ENCODE data around the gene HECW1. TPM values are rescaled to one million over a fixed set of nuclear protein-coding genes. Genes with fewer than 3 reads are reported as not detected.

Gene HECW1
- polyA plus RNA-seq, 4 donors, result under 0.01 to 0.10 (median 0.03) TPM; not detected in 1

GRCh38 chr7:43385309-43385680, 272.8 kb downstream of the HECW1 start:
- Histone ChIP-seq H3K4me1 (ENCODE audit: control insufficient read depth in 3 of 3, insufficient read depth in 2 of 3, low read depth in 1 of 3, low read length in 2 of 3) (no peaks in the 10 kb centered on the region), H3K27ac (ENCODE audit: low read depth in 1 of 3, low read length in 2 of 3) (no peak overlapping the region), H3K4me3 (ENCODE audit: low read depth in 1 of 3, low read length in 3 of 3) (no peak overlapping the region), H3K27me3 (ENCODE audit: control insufficient read depth in 3 of 3, insufficient read depth in 3 of 3, low read length in 3 of 3) (no peaks in the 10 kb centered on the region), H3K9me3 (ENCODE audit: control insufficient read depth in 2 of 2, insufficient read depth in 1 of 2, low read depth in 1 of 2, low read length in 1 of 2) (peaks cover 0 to 5% of the 10 kb centered on the region in 2 donors), H3K36me3 (ENCODE audit: control insufficient read depth in 3 of 3, insufficient read depth in 2 of 3, low read depth in 1 of 3, low read length in 3 of 3) (no peaks in the 10 kb centered on the region)
- WGBS, 3 donors, result 81 to 93% (median 83%) methylated on average over 1 of the region's 2 CpGs
- DNase-seq (no peak), FAIRE-seq (no peak)

DNA sequence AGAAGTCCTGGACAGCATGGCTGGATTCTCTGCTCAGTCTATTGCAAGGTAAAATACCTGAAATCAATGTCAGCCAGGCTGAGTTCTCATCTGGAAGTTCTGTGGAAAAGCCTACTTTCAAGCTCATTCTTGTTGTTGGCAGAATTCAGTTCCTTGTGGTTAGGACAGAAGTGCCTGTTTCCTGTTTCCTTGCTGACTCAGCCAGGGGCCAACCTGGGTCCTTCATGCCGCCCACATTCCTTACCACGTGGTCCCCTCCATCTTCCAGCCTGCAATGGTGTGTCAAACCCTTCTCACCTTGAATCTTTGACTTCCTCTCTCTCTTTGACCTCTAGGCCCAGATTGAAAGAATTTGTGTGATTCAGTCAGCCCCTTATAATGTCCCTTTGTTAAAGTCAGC, 273.4 kb downstream of the HECW1 start:
- Histone ChIP-seq H3K4me3 (ENCODE audit: low read depth in 1 of 3, low read length in 3 of 3) (no peak overlapping the region), H3K27ac (ENCODE audit: low read depth in 1 of 3, low read length in 2 of 3) (no peak overlapping the region), H3K36me3 (ENCODE audit: control insufficient read depth in 3 of 3, insufficient read depth in 2 of 3, low read depth in 1 of 3, low read length in 3 of 3) (no peaks in the 10 kb centered on the region), H3K4me1 (ENCODE audit: control insufficient read depth in 3 of 3, insufficient read depth in 2 of 3, low read depth in 1 of 3, low read length in 2 of 3) (no peaks in the 10 kb centered on the region), H3K27me3 (ENCODE audit: control insufficient read depth in 3 of 3, insufficient read depth in 3 of 3, low read length in 3 of 3) (no peaks in the 10 kb centered on the region), H3K9me3 (ENCODE audit: control insufficient read depth in 2 of 2, insufficient read depth in 1 of 2, low read depth in 1 of 2, low read length in 1 of 2) (peaks cover 0 to 5% of the 10 kb centered on the region in 2 donors)
- no peak for DNase-seq
- WGBS, 3 donors, result 61 to 81% (median 77%) methylated on average over 2 of the region's 2 CpGs
- FAIRE-seq, result no peak

GRCh38 chr7:43387932-43388331, 275.5 kb downstream of the HECW1 start:
- Histone ChIP-seq H3K27me3 (ENCODE audit: control insufficient read depth in 3 of 3, insufficient read depth in 3 of 3, low read length in 3 of 3) (no peaks in the 10 kb centered on the region), H3K9me3 (ENCODE audit: control insufficient read depth in 2 of 2, insufficient read depth in 1 of 2, low read depth in 1 of 2, low read length in 1 of 2) (peaks cover 0 to 5% of the 10 kb centered on the region in 2 donors), H3K4me1 (ENCODE audit: control insufficient read depth in 3 of 3, insufficient read depth in 2 of 3, low read depth in 1 of 3, low read length in 2 of 3) (no peaks in the 10 kb centered on the region), H3K36me3 (ENCODE audit: control insufficient read depth in 3 of 3, insufficient read depth in 2 of 3, low read depth in 1 of 3, low read length in 3 of 3) (no peaks in the 10 kb centered on the region), H3K4me3 (ENCODE audit: low read depth in 1 of 3, low read length in 3 of 3) (no peak overlapping the region), H3K27ac (ENCODE audit: low read depth in 1 of 3, low read length in 2 of 3) (no peak overlapping the region)
- 70 to 78% (median 76%) methylated on average over 3 of the region's 3 CpGs for WGBS, 3 donors
- no peak for DNase-seq
- no peak for FAIRE-seq

- FAIRE-seq (no peak), DNase-seq (no peak)
- WGBS, 3 donors, result 70 to 80% (median 79%) methylated on average over 1 of the region's 1 CpG
- Histone ChIP-seq H3K27me3 (ENCODE audit: control insufficient read depth in 3 of 3, insufficient read depth in 3 of 3, low read length in 3 of 3) (no peaks in the 10 kb centered on the region), H3K27ac (ENCODE audit: low read depth in 1 of 3, low read length in 2 of 3) (no peak overlapping the region), H3K4me1 (ENCODE audit: control insufficient read depth in 3 of 3, insufficient read depth in 2 of 3, low read depth in 1 of 3, low read length in 2 of 3) (no peaks in the 10 kb centered on the region), H3K9me3 (ENCODE audit: control insufficient read depth in 2 of 2, insufficient read depth in 1 of 2, low read depth in 1 of 2, low read length in 1 of 2) (peaks cover 0 to 5% of the 10 kb centered on the region in 2 donors), H3K4me3 (ENCODE audit: low read depth in 1 of 3, low read length in 3 of 3) (no peak overlapping the region), H3K36me3 (ENCODE audit: control insufficient read depth in 3 of 3, insufficient read depth in 2 of 3, low read depth in 1 of 3, low read length in 3 of 3) (no peaks in the 10 kb centered on the region)
These were observed 278.1 kb downstream of the HECW1 start for GRCh38 chr7:43390576-43390975.

- Histone ChIP-seq H3K4me1 (ENCODE audit: control insufficient read depth in 3 of 3, insufficient read depth in 2 of 3, low read depth in 1 of 3, low read length in 2 of 3) (no peaks in the 10 kb centered on the region), H3K36me3 (ENCODE audit: control insufficient read depth in 3 of 3, insufficient read depth in 2 of 3, low read depth in 1 of 3, low read length in 3 of 3) (no peaks in the 10 kb centered on the region), H3K27me3 (ENCODE audit: control insufficient read depth in 3 of 3, insufficient read depth in 3 of 3, low read length in 3 of 3) (no peaks in the 10 kb centered on the region), H3K27ac (ENCODE audit: low read depth in 1 of 3, low read length in 2 of 3) (no peak overlapping the region), H3K4me3 (ENCODE audit: low read depth in 1 of 3, low read length in 3 of 3) (no peak overlapping the region), H3K9me3 (ENCODE audit: control insufficient read depth in 2 of 2, insufficient read depth in 1 of 2, low read depth in 1 of 2, low read length in 1 of 2) (no peaks in the 10 kb centered on the region)
- DNase-seq (no peak), FAIRE-seq (no peak)
- WGBS, 3 donors, result 3 to 15% (median 6%) methylated on average over 1 of the region's 1 CpG
These were observed 279.1 kb downstream of the HECW1 start for GRCh38 chr7:43391518-43391917.

DNA sequence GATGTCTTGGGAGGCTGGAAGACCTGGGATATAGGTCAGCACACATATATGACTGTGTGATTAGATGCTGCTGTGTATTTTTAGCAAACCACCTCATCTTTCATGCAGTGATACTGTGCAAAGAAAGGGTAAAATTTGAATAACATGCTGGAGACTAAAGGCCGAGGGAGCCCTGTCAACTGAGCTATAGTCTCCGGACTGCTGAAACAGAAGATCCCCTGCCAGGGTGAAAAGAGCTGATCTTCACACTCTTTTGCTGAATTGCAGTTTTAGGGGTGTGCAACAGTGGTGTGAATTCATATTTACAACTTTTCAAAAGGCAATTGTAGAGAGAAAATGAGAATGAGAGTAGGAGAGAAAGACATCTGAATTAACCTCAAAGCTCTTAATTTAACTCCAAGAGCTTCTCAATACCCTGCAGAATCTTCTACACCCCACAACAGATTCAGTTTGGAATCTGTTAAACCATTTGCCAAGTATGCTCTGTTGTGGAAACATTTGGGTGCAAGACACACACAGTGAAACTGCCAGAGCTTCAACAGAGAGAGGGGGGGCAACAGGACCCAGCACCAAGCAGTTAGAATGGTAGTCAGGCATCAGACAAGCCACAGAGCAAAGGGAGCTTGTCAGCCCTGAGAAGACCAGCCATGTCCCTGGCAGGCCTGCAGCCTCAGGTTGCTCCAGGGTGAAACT, 280.3 kb downstream of the HECW1 start:
- WGBS, 3 donors, result 80 to 84% (median 81%) methylated on average over 2 of the region's 2 CpGs
- no peaks in the 10 kb centered on the region for H3K9me3 ChIP-seq (ENCODE audit: control insufficient read depth in 2 of 2, insufficient read depth in 1 of 2, low read depth in 1 of 2, low read length in 1 of 2)
- no peaks in the 10 kb centered on the region for H3K36me3 ChIP-seq (ENCODE audit: control insufficient read depth in 3 of 3, insufficient read depth in 2 of 3, low read depth in 1 of 3, low read length in 3 of 3)
- H3K27me3 ChIP-seq (ENCODE audit: control insufficient read depth in 3 of 3, insufficient read depth in 3 of 3, low read length in 3 of 3), result peaks cover 0 to 3% (median 0%) of the 10 kb centered on the region in 3 donors
- no peak overlapping the region for H3K27ac ChIP-seq (ENCODE audit: low read depth in 1 of 3, low read length in 2 of 3)
- H3K4me3 ChIP-seq (ENCODE audit: low read depth in 1 of 3, low read length in 3 of 3), result no peak overlapping the region
- FAIRE-seq, result no peak
- DNase-seq, result no peak
- H3K4me1 ChIP-seq (ENCODE audit: control insufficient read depth in 3 of 3, insufficient read depth in 2 of 3, low read depth in 1 of 3, low read length in 2 of 3), result no peaks in the 10 kb centered on the region

- Histone ChIP-seq H3K36me3 (ENCODE audit: control insufficient read depth in 3 of 3, insufficient read depth in 2 of 3, low read depth in 1 of 3, low read length in 3 of 3) (no peaks in the 10 kb centered on the region), H3K4me3 (ENCODE audit: low read depth in 1 of 3, low read length in 3 of 3) (no peak overlapping the region), H3K27me3 (ENCODE audit: control insufficient read depth in 3 of 3, insufficient read depth in 3 of 3, low read length in 3 of 3) (peaks cover 0 to 3% (median 0%) of the 10 kb centered on the region in 3 donors), H3K4me1 (ENCODE audit: control insufficient read depth in 3 of 3, insufficient read depth in 2 of 3, low read depth in 1 of 3, low read length in 2 of 3) (no peaks in the 10 kb centered on the region), H3K9me3 (ENCODE audit: control insufficient read depth in 2 of 2, insufficient read depth in 1 of 2, low read depth in 1 of 2, low read length in 1 of 2) (no peaks in the 10 kb centered on the region), H3K27ac (ENCODE audit: low read depth in 1 of 3, low read length in 2 of 3) (no peak overlapping the region)
- 86 to 92% (median 92%) methylated on average over 7 of the region's 7 CpGs for WGBS, 3 donors
- FAIRE-seq (no peak), DNase-seq (no peak)
These were observed 282.1 kb downstream of the HECW1 start for GRCh38 chr7:43394441-43395130.

DNA sequence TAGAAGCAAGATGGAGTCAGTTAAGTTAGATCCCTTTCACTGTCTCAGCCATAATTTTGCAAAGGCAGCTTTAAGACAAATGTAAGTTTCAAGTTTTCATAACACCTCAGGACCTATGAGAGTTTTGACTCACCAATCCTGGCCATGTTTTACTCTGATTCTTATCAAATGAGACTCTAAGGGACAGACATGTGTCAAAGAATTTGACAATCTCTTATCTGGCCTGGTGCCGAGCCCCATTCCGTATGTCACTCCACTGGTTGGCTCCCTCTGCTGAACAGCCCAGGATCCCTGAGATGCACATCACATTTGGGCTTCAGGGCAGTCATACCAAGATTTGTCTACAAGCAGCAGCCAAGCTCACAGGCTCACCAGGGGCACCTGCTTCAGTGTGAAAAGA, 282.9 kb downstream of the HECW1 start:
- DNase-seq, result no peak
- no peak overlapping the region for H3K27ac ChIP-seq (ENCODE audit: low read depth in 1 of 3, low read length in 2 of 3)
- H3K4me1 ChIP-seq (ENCODE audit: control insufficient read depth in 3 of 3, insufficient read depth in 2 of 3, low read depth in 1 of 3, low read length in 2 of 3), result no peaks in the 10 kb centered on the region
- H3K27me3 ChIP-seq (ENCODE audit: control insufficient read depth in 3 of 3, insufficient read depth in 3 of 3, low read length in 3 of 3), result peaks cover 0 to 3% (median 2%) of the 10 kb centered on the region in 3 donors
- H3K36me3 ChIP-seq (ENCODE audit: control insufficient read depth in 3 of 3, insufficient read depth in 2 of 3, low read depth in 1 of 3, low read length in 3 of 3), result no peaks in the 10 kb centered on the region
- 28 to 49% (median 33%) methylated on average over 2 of the region's 2 CpGs for WGBS, 3 donors
- H3K9me3 ChIP-seq (ENCODE audit: control insufficient read depth in 2 of 2, insufficient read depth in 1 of 2, low read depth in 1 of 2, low read length in 1 of 2), result no peaks in the 10 kb centered on the region
- H3K4me3 ChIP-seq (ENCODE audit: low read depth in 1 of 3, low read length in 3 of 3), result no peak overlapping the region
- no peak for FAIRE-seq

Data from small intestine (tissue), 7 donors.